T-helper 2 cell treated with Interferon-gamma antibody and Interleukin-4, amounts not matched to agents 5 μg/mL and 100 μg/mL, for 36 hours (primary cell): ENCODE data around the gene RSBN1L.
A peak's percentile ranks its signal among the peaks of the same experiment; 100 is the strongest.

Source experiments
- DNase-seq: peaks from one replicate; pipeline ENCODE4 v3.0.0; 2021; ENCODE audit warnings: low spot score
- H3K27ac Mint-ChIP-seq: one replicate; pipeline ENCODE4 v1.8.0; 2021; ENCODE audit warnings: mild to moderate bottlenecking, mixed read lengths
- H3K27me3 Mint-ChIP-seq: one replicate; pipeline ENCODE4 v1.8.0; 2021; ENCODE audit warnings: low read depth, mixed read lengths
- H3K36me3 Mint-ChIP-seq: one replicate; pipeline ENCODE4 v1.8.0; 2021; ENCODE audit warnings: low read depth, mixed read lengths
- H3K4me1 Mint-ChIP-seq: one replicate; pipeline ENCODE4 v1.8.0; 2021; ENCODE audit warnings: low read depth, mixed read lengths
- H3K4me3 Mint-ChIP-seq: one replicate; pipeline ENCODE4 v1.8.0; 2022; ENCODE audit warnings: mild to moderate bottlenecking, moderate library complexity, mixed read lengths
- H3K9me3 Mint-ChIP-seq: one replicate; pipeline ENCODE4 v1.8.0; 2021; ENCODE audit warnings: mixed read lengths

The RSBN1L gene

GRCh38 chr7:77752016-77752415 lies 55.8 kb downstream of the RSBN1L start:
- H3K27me3 Mint-ChIP-seq = no peaks in the 10 kb centered on the region
- H3K4me3 Mint-ChIP-seq = no peak overlapping the region
- DNase-seq = no peak
- H3K4me1 Mint-ChIP-seq = peaks cover 20% of the 10 kb centered on the region
- peaks cover 19% of the 10 kb centered on the region for H3K36me3 Mint-ChIP-seq
- H3K9me3 Mint-ChIP-seq = no peaks in the 10 kb centered on the region
- no peak overlapping the region for H3K27ac Mint-ChIP-seq

- Mint-ChIP-seq H3K27me3 (no peaks in the 10 kb centered on the region), H3K36me3 (peaks cover 18% of the 10 kb centered on the region), H3K4me3 (no peak overlapping the region), H3K4me1 (peaks cover 20% of the 10 kb centered on the region), H3K27ac (no peak overlapping the region), H3K9me3 (no peaks in the 10 kb centered on the region)
- DNase-seq = no peak
These were observed 56.9 kb downstream of the RSBN1L start for GRCh38 chr7:77753173-77753572.

- peaks cover 18% of the 10 kb centered on the region for H3K4me1 Mint-ChIP-seq
- H3K4me3 Mint-ChIP-seq = no peak overlapping the region
- H3K36me3 Mint-ChIP-seq = peaks cover 1% of the 10 kb centered on the region
- H3K27ac Mint-ChIP-seq = peak overlapping the region; percentile 11
- no peaks in the 10 kb centered on the region for H3K27me3 Mint-ChIP-seq
- DNase-seq = no peak
- H3K9me3 Mint-ChIP-seq = no peaks in the 10 kb centered on the region
These were observed 61.3 kb downstream of the RSBN1L start for GRCh38 chr7:77757589-77757988.

GRCh38 chr7:77759294-77759889 lies 63.1 kb downstream of the RSBN1L start:
- Mint-ChIP-seq H3K27me3 (no peaks in the 10 kb centered on the region), H3K27ac (no peak overlapping the region), H3K9me3 (no peaks in the 10 kb centered on the region), H3K36me3 (peaks cover 1% of the 10 kb centered on the region), H3K4me3 (no peak overlapping the region), H3K4me1 (peaks cover 14% of the 10 kb centered on the region)
- peak; percentile 47 for DNase-seq

GRCh38 chr7:77760809-77761453 lies 64.7 kb downstream of the RSBN1L start:
- Mint-ChIP-seq H3K9me3 (no peaks in the 10 kb centered on the region), H3K27ac (no peak overlapping the region), H3K4me1 (peaks cover 12% of the 10 kb centered on the region), H3K4me3 (no peak overlapping the region), H3K36me3 (peaks cover 2% of the 10 kb centered on the region), H3K27me3 (no peaks in the 10 kb centered on the region)
- DNase-seq = no peak

- H3K4me3 Mint-ChIP-seq = no peak overlapping the region
- no peaks in the 10 kb centered on the region for H3K27me3 Mint-ChIP-seq
- peaks cover 7% of the 10 kb centered on the region for H3K4me1 Mint-ChIP-seq
- no peak for DNase-seq
- H3K36me3 Mint-ChIP-seq = peaks cover 16% of the 10 kb centered on the region
- H3K27ac Mint-ChIP-seq = no peak overlapping the region
- H3K9me3 Mint-ChIP-seq = no peaks in the 10 kb centered on the region
These were observed 69.2 kb downstream of the RSBN1L start for GRCh38 chr7:77765481-77765880.

- Mint-ChIP-seq H3K9me3 (no peaks in the 10 kb centered on the region), H3K4me3 (no peak overlapping the region), H3K27ac (peak overlapping the region; percentile 35), H3K4me1 (peaks cover 7% of the 10 kb centered on the region), H3K27me3 (no peaks in the 10 kb centered on the region), H3K36me3 (peaks cover 18% of the 10 kb centered on the region)
- no peak for DNase-seq
These were observed 69.9 kb downstream of the RSBN1L start for GRCh38 chr7:77765906-77766800.

GRCh38 chr7:77766801-77767605 lies 70.7 kb downstream of the RSBN1L start:
- Mint-ChIP-seq H3K4me1 (peaks cover 7% of the 10 kb centered on the region), H3K9me3 (no peaks in the 10 kb centered on the region), H3K27me3 (no peaks in the 10 kb centered on the region), H3K36me3 (peaks cover 18% of the 10 kb centered on the region), H3K4me3 (no peak overlapping the region), H3K27ac (peak overlapping the region; percentile 35)
- no peak for DNase-seq

GRCh38 chr7:77770316-77770715 lies 74.1 kb downstream of the RSBN1L start:
- Mint-ChIP-seq H3K27me3 (no peaks in the 10 kb centered on the region), H3K4me3 (no peak overlapping the region), H3K4me1 (peaks cover 5% of the 10 kb centered on the region), H3K9me3 (no peaks in the 10 kb centered on the region), H3K27ac (no peak overlapping the region), H3K36me3 (peaks cover 28% of the 10 kb centered on the region)
- DNase-seq = no peak

GRCh38 chr7:77771901-77772300 lies 75.6 kb downstream of the RSBN1L start:
- peaks cover 5% of the 10 kb centered on the region for H3K4me1 Mint-ChIP-seq
- no peaks in the 10 kb centered on the region for H3K9me3 Mint-ChIP-seq
- DNase-seq = no peak
- H3K27ac Mint-ChIP-seq = no peak overlapping the region
- H3K4me3 Mint-ChIP-seq = no peak overlapping the region
- H3K36me3 Mint-ChIP-seq = peaks cover 36% of the 10 kb centered on the region
- no peaks in the 10 kb centered on the region for H3K27me3 Mint-ChIP-seq

- H3K4me3 Mint-ChIP-seq = no peak overlapping the region
- no peak for DNase-seq
- H3K9me3 Mint-ChIP-seq = no peaks in the 10 kb centered on the region
- no peak overlapping the region for H3K27ac Mint-ChIP-seq
- H3K36me3 Mint-ChIP-seq = peaks cover 48% of the 10 kb centered on the region
- peaks cover 12% of the 10 kb centered on the region for H3K4me1 Mint-ChIP-seq
- no peaks in the 10 kb centered on the region for H3K27me3 Mint-ChIP-seq
These were observed 82.3 kb downstream of the RSBN1L start for GRCh38 chr7:77778535-77778934.

GRCh38 chr7:77782383-77782782 lies 86.1 kb downstream of the RSBN1L start:
- H3K36me3 Mint-ChIP-seq = peaks cover 51% of the 10 kb centered on the region
- H3K27ac Mint-ChIP-seq = no peak overlapping the region
- H3K9me3 Mint-ChIP-seq = no peaks in the 10 kb centered on the region
- no peak overlapping the region for H3K4me3 Mint-ChIP-seq
- DNase-seq = no peak
- no peaks in the 10 kb centered on the region for H3K27me3 Mint-ChIP-seq
- peaks cover 12% of the 10 kb centered on the region for H3K4me1 Mint-ChIP-seq

GRCh38 chr7:77783111-77783510 lies 86.9 kb downstream of the RSBN1L start:
- H3K9me3 Mint-ChIP-seq = no peaks in the 10 kb centered on the region
- DNase-seq = no peak
- peaks cover 12% of the 10 kb centered on the region for H3K4me1 Mint-ChIP-seq
- peaks cover 50% of the 10 kb centered on the region for H3K36me3 Mint-ChIP-seq
- H3K4me3 Mint-ChIP-seq = no peak overlapping the region
- no peak overlapping the region for H3K27ac Mint-ChIP-seq
- H3K27me3 Mint-ChIP-seq = no peaks in the 10 kb centered on the region
